Measurements from ENCODE around the gene ERBB4.

The ERBB4 gene

GRCh38 chr2:212387146-212387545 is 151.5 kb downstream of the ERBB4 start:
- Histone ChIP-seq H3K27me3 (ENCODE audit: control insufficient read depth, insufficient read depth, low read length) (no peaks in the 10 kb centered on the region), H3K27ac (ENCODE audit: low read length) (no peak overlapping the region), H3K4me3 (ENCODE audit: low read length) (no peak overlapping the region), H3K36me3 (ENCODE audit: control insufficient read depth, low read depth, low read length) (no peaks in the 10 kb centered on the region), H3K9ac (ENCODE audit: low read length) (no peak overlapping the region), H3K9me3 (ENCODE audit: control insufficient read depth, low read depth, low read length) (no peaks in the 10 kb centered on the region), H3K4me1 (ENCODE audit: control insufficient read depth, low read depth, low read length) (peaks cover 6% of the 10 kb centered on the region)

GRCh38 chr2:212385241-212385640 is 153.4 kb downstream of the ERBB4 start:
- peaks cover 6% of the 10 kb centered on the region for H3K4me1 ChIP-seq (ENCODE audit: control insufficient read depth, low read depth, low read length)
- H3K9ac ChIP-seq (ENCODE audit: low read length): no peak overlapping the region
- H3K9me3 ChIP-seq (ENCODE audit: control insufficient read depth, low read depth, low read length): no peaks in the 10 kb centered on the region
- H3K36me3 ChIP-seq (ENCODE audit: control insufficient read depth, low read depth, low read length): no peaks in the 10 kb centered on the region
- H3K4me3 ChIP-seq (ENCODE audit: low read length): no peak overlapping the region
- H3K27me3 ChIP-seq (ENCODE audit: control insufficient read depth, insufficient read depth, low read length): no peaks in the 10 kb centered on the region
- H3K27ac ChIP-seq (ENCODE audit: low read length): no peak overlapping the region

DNA sequence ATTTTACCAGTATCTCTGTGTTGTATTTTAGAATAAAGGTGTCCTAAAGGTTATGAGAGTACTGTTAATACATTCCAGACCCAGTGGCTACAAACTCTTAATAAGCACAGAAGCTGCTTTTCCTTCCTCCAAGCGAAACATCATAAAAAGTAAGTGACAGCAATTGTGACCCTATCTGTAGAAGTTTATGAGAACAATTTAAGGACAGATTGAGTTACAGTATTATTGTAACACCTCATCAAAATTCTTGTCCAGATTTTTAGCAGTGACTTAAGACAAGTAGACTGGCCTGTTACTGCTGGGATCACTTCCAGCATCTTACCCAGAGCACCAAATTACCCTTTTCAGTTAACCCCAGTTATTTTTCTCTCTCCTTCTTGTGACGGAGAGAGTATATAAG is 154.6 kb downstream of the ERBB4 start:
- no peaks in the 10 kb centered on the region for H3K9me3 ChIP-seq (ENCODE audit: control insufficient read depth, low read depth, low read length)
- no peak overlapping the region for H3K9ac ChIP-seq (ENCODE audit: low read length)
- peaks cover 6% of the 10 kb centered on the region for H3K4me1 ChIP-seq (ENCODE audit: control insufficient read depth, low read depth, low read length)
- H3K27me3 ChIP-seq (ENCODE audit: control insufficient read depth, insufficient read depth, low read length): no peaks in the 10 kb centered on the region
- H3K27ac ChIP-seq (ENCODE audit: low read length): no peak overlapping the region
- H3K4me3 ChIP-seq (ENCODE audit: low read length): no peak overlapping the region
- no peaks in the 10 kb centered on the region for H3K36me3 ChIP-seq (ENCODE audit: control insufficient read depth, low read depth, low read length)

DNA sequence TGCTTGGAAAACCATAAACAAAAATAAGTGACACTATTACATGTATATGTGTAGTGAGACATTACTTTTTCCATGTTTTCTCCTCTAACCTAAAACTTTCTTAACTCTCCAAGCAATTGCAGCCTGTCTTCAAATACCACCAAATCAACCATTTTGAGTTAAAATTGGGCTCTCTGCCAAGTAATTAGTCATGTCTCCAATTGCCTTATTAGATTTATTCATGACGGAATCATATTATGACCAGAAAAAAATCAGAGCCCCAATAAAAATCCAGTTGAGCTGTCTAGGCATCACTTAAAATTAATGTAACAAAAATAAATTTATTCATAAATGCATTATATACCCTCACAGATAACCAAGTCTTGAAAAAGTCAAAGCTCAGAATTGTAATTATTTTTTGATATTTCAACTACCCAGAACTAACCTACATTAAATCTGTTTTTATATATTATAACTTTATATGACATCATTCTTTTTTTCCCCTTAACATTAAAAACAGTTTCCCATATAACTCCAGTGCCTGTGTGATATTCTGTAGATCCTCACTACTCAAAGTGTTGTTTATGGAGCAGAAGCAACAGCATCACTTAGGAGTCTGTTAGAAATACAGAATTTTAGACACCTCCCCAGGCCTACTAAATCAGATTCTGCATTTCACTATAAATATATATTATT is 157.0 kb downstream of the ERBB4 start:
- H3K4me1 ChIP-seq (ENCODE audit: control insufficient read depth, low read depth, low read length): peaks cover 6% of the 10 kb centered on the region
- no peak overlapping the region for H3K4me3 ChIP-seq (ENCODE audit: low read length)
- no peaks in the 10 kb centered on the region for H3K36me3 ChIP-seq (ENCODE audit: control insufficient read depth, low read depth, low read length)
- no peaks in the 10 kb centered on the region for H3K9me3 ChIP-seq (ENCODE audit: control insufficient read depth, low read depth, low read length)
- H3K9ac ChIP-seq (ENCODE audit: low read length): no peak overlapping the region
- no peak overlapping the region for H3K27ac ChIP-seq (ENCODE audit: low read length)
- no peaks in the 10 kb centered on the region for H3K27me3 ChIP-seq (ENCODE audit: control insufficient read depth, insufficient read depth, low read length)

GRCh38 chr2:212379103-212379502 is 159.5 kb downstream of the ERBB4 start:
- Histone ChIP-seq H3K36me3 (ENCODE audit: control insufficient read depth, low read depth, low read length) (no peaks in the 10 kb centered on the region), H3K9ac (ENCODE audit: low read length) (no peak overlapping the region), H3K9me3 (ENCODE audit: control insufficient read depth, low read depth, low read length) (no peaks in the 10 kb centered on the region), H3K4me3 (ENCODE audit: low read length) (no peak overlapping the region), H3K4me1 (ENCODE audit: control insufficient read depth, low read depth, low read length) (peaks cover 6% of the 10 kb centered on the region), H3K27me3 (ENCODE audit: control insufficient read depth, insufficient read depth, low read length) (no peaks in the 10 kb centered on the region), H3K27ac (ENCODE audit: low read length) (no peak overlapping the region)

DNA sequence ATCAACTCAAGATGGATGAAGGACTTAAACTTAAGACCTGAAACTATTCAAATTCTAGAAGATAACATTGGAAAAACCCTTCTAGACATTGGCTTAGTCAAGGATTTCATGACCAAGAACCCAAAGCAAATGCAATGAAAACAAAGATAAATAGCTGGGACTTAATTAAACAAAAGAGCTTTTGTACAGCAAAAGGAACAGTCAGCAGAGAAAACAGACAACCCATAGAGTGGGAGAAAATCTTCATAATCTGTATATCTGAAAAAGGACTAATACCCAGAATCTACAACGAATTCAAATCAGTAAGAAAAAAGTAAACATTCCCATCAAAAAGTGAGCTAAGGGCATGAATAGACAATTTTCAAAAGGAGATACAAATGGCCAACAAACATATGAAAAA is 171.2 kb downstream of the ERBB4 start:
- Histone ChIP-seq H3K9me3 (ENCODE audit: control insufficient read depth, low read depth, low read length) (no peaks in the 10 kb centered on the region), H3K4me1 (ENCODE audit: control insufficient read depth, low read depth, low read length) (peaks cover 10% of the 10 kb centered on the region), H3K4me3 (ENCODE audit: low read length) (no peak overlapping the region), H3K27ac (ENCODE audit: low read length) (no peak overlapping the region), H3K9ac (ENCODE audit: low read length) (no peak overlapping the region), H3K27me3 (ENCODE audit: control insufficient read depth, insufficient read depth, low read length) (no peaks in the 10 kb centered on the region), H3K36me3 (ENCODE audit: control insufficient read depth, low read depth, low read length) (no peaks in the 10 kb centered on the region)

GRCh38 chr2:212364112-212364985 is 174.3 kb downstream of the ERBB4 start:
- no peaks in the 10 kb centered on the region for H3K27me3 ChIP-seq (ENCODE audit: control insufficient read depth, insufficient read depth, low read length)
- no peaks in the 10 kb centered on the region for H3K9me3 ChIP-seq (ENCODE audit: control insufficient read depth, low read depth, low read length)

GRCh38 chr2:212361174-212361756 is 177.3 kb downstream of the ERBB4 start:
- no peak overlapping the region for H3K9ac ChIP-seq (ENCODE audit: low read length)
- H3K4me1 ChIP-seq (ENCODE audit: control insufficient read depth, low read depth, low read length): peaks cover 24% of the 10 kb centered on the region
- no peak overlapping the region for H3K27ac ChIP-seq (ENCODE audit: low read length)
- H3K36me3 ChIP-seq (ENCODE audit: control insufficient read depth, low read depth, low read length): no peaks in the 10 kb centered on the region
- no peaks in the 10 kb centered on the region for H3K27me3 ChIP-seq (ENCODE audit: control insufficient read depth, insufficient read depth, low read length)
- H3K9me3 ChIP-seq (ENCODE audit: control insufficient read depth, low read depth, low read length): no peaks in the 10 kb centered on the region
- H3K4me3 ChIP-seq (ENCODE audit: low read length): no peak overlapping the region

More at GRCh38 chr2:212364112-212364985, 174.3 kb downstream of the ERBB4 start:
- Histone ChIP-seq H3K9ac (ENCODE audit: low read length) (no peak overlapping the region), H3K27ac (ENCODE audit: low read length) (no peak overlapping the region), H3K36me3 (ENCODE audit: control insufficient read depth, low read depth, low read length) (no peaks in the 10 kb centered on the region), H3K4me1 (ENCODE audit: control insufficient read depth, low read depth, low read length) (peaks cover 24% of the 10 kb centered on the region), H3K4me3 (ENCODE audit: low read length) (no peak overlapping the region)

DNA sequence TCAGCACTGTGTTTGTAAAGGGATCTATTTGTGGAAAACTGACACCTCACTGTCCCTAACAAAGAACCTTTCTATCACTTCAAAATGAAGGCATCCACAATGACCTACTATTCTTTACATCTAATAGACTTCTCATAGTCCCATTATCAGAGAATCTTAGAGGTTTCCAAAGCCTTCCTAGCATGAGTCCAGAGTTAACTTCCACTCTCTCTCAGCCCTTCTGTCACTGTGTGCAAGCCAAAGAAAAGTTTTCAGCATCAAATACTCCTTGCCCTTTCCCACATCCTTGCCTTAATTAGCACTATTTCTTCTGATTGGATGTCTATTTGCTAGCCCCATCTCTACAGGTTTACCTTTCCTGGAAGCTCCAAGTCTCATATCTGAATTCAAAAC is 178.5 kb downstream of the ERBB4 start:
- H3K36me3 ChIP-seq (ENCODE audit: control insufficient read depth, low read depth, low read length): no peaks in the 10 kb centered on the region
- H3K9me3 ChIP-seq (ENCODE audit: control insufficient read depth, low read depth, low read length): no peaks in the 10 kb centered on the region
- no peaks in the 10 kb centered on the region for H3K27me3 ChIP-seq (ENCODE audit: control insufficient read depth, insufficient read depth, low read length)
- peaks cover 24% of the 10 kb centered on the region for H3K4me1 ChIP-seq (ENCODE audit: control insufficient read depth, low read depth, low read length)
- H3K9ac ChIP-seq (ENCODE audit: low read length): no peak overlapping the region
- H3K27ac ChIP-seq (ENCODE audit: low read length): no peak overlapping the region
- H3K4me3 ChIP-seq (ENCODE audit: low read length): no peak overlapping the region

GRCh38 chr2:212359425-212360067 is 179.1 kb downstream of the ERBB4 start:
- H3K27ac ChIP-seq (ENCODE audit: low read length): no peak overlapping the region
- H3K27me3 ChIP-seq (ENCODE audit: control insufficient read depth, insufficient read depth, low read length): no peaks in the 10 kb centered on the region
- H3K36me3 ChIP-seq (ENCODE audit: control insufficient read depth, low read depth, low read length): no peaks in the 10 kb centered on the region
- H3K4me3 ChIP-seq (ENCODE audit: low read length): no peak overlapping the region
- peaks cover 22% of the 10 kb centered on the region for H3K4me1 ChIP-seq (ENCODE audit: control insufficient read depth, low read depth, low read length)
- no peaks in the 10 kb centered on the region for H3K9me3 ChIP-seq (ENCODE audit: control insufficient read depth, low read depth, low read length)
- no peak overlapping the region for H3K9ac ChIP-seq (ENCODE audit: low read length)

- H3K4me1 ChIP-seq (ENCODE audit: control insufficient read depth, low read depth, low read length): peaks cover 14% of the 10 kb centered on the region
These were observed 181.0 kb downstream of the ERBB4 start for GRCh38 chr2:212357606-212358005.

More at GRCh38 chr2:212357606-212358005, 181.0 kb downstream of the ERBB4 start:
- Histone ChIP-seq H3K4me3 (ENCODE audit: low read length) (no peak overlapping the region), H3K27me3 (ENCODE audit: control insufficient read depth, insufficient read depth, low read length) (no peaks in the 10 kb centered on the region), H3K9ac (ENCODE audit: low read length) (no peak overlapping the region), H3K36me3 (ENCODE audit: control insufficient read depth, low read depth, low read length) (no peaks in the 10 kb centered on the region), H3K9me3 (ENCODE audit: control insufficient read depth, low read depth, low read length) (no peaks in the 10 kb centered on the region), H3K27ac (ENCODE audit: low read length) (no peak overlapping the region)
